HG03558 (cell line): ENCODE measurements around the gene KCNK7.
"Not testable (repeated sequence)": the region's sequence is repeated elsewhere in the genome, so short reads cannot be mapped to it uniquely, and the experiment has no call there.

Experiments
- ATAC-seq: cut with Tn5 transposase; IDR thresholded peaks from one replicate; pipeline ENCODE4 v1.9.1; 2021; ENCODE audit warnings: moderate number of reproducible peaks; ENCODE audit not compliant: unreplicated experiment; ENCODE audit errors: extremely low read depth

Gene KCNK7

DNA sequence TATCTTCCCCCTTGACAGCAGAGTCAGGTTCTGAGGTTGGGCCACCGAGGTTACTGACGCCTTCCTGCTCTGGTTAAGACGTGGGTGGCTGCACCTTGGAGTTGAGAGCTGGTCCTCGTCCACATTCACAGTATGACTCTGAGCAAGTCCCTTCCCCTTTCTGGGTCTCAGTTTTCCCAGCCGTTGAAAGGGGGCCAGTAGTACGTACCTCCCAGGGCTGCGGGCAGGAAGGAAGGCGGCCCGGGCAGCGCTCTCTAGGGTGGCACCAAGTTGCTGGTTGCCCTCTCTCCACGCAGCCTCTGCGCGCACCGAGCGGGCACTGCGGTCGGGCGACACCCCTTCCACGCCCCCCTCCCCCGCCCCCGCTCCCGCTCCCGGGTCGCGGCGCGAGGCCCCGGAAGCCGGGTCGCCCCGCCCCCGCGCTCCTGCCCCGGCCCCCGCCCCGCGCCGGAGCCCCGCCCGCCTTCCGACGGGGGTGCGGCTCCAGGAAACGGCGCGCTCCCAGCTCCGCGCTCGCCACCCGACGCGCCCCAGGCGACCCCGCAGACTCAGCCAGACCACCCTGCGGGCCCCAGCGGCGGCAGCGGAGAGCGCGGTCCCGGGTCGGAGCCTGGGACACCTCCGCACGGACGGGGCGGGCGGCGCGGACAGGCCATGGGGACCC, 19.9 kb downstream of the KCNK7 start, which contains the start of gene EHBP1L1:
Gene EHBP1L1 (plus strand): TSS at position 486 of the 664 bp plus-strand sequence. CDS start 250 bp downstream, outside the sequence.
- ATAC-seq: no peak

DNA sequence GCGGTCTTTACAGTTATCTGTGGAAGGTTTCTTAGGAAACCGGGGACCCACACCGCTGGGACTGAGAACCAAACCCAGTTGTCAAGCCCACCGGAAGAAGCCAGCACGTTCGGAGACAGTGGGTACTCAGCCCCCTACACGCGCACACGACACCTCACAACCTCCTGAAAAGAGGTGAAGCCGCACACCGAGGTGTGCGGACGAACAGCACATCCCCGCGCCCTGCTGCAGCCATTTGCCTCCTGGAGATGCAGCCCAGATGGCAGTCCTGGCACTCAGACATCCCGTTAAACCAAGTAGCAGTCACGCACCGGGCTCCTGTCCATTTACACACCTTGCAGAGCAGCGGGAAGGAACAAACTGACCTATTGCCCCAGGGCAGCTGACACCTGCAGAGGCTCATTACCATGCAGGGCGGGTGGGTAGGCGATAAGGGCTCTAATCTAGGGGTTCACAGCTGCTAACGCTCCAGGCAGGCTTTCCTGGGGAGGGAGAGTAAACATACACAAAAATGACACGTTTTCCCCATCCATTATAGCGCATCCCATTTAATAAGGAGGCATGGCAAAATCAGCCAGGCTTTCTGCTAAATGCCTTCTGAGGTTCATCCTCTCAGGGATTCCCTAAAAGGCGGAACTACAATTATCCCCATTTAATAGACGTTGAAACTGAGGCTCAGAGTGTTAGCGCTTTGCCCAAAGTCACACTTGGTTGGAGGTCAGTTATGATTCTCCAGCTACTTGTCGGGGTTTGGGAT, 20.6 kb downstream of the KCNK7 start:
- ATAC-seq: no peak

DNA sequence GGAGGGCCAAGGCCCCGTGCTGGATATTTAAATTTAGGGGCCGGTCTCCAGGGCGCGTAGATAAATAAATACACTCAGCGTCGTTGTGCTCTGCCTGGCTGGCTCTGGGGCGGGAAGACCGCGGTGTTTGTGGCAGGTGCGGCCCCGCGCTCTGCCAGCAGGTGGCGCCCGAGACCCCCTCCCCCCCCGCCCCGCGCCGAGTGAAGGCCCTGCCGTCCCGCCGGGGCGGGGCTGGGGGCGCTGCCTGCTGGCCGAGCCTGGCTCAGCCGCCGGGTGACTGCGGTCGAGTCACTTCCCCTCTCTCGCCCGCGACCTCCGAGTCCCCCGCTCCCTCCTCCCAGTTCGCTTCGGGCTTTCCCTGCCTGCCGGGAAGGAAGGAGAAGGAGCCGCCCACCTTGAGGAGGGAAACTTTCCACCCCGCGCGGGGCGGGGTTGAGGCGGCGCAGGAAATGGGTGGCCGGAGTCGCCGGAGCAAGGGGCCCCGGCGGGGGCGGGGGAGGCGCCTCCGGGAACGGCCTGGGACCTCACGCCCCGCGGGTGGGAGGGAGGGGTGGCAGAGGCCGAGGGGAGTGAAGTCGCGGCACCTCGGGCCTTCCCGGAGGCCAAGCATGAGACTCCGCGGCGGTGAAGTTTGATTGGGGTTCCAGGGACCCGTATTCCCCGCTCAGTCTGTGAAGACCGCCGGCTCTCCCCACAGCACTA, 21.3 kb downstream of the KCNK7 start:
- ATAC-seq: no peak

DNA sequence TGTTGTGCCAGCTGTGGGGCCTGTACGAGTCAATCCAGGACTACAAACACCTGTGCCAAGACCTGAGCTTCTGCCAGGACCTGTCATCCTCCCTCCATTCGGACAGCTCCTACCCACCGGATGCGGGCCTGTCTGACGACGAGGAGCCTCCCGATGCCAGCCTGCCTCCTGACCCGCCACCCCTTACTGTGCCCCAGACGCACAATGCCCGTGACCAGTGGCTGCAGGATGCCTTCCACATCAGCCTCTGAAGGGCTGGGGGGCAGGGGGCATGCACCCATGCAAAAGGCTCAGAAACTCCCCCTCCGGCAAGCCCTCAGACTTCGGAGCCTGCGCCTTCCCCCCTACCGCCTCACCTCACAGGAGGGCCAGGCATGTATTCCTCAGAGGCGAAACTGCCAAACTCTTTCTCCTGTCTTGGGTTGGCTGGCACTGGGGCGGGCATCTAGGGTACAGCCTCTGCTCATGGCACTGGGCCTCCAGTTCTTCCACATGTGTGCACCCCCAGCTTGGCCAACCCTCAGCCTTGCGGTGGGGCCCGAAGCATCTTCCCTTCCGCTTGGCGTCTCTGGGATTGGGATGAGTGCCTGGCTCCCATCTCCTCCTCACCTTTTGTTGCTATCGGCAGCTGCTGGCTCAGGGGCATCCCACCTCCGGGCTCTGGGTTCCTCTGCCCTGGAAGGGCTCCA, 22.1 kb downstream of the KCNK7 start:
- ATAC-seq: no peak

DNA sequence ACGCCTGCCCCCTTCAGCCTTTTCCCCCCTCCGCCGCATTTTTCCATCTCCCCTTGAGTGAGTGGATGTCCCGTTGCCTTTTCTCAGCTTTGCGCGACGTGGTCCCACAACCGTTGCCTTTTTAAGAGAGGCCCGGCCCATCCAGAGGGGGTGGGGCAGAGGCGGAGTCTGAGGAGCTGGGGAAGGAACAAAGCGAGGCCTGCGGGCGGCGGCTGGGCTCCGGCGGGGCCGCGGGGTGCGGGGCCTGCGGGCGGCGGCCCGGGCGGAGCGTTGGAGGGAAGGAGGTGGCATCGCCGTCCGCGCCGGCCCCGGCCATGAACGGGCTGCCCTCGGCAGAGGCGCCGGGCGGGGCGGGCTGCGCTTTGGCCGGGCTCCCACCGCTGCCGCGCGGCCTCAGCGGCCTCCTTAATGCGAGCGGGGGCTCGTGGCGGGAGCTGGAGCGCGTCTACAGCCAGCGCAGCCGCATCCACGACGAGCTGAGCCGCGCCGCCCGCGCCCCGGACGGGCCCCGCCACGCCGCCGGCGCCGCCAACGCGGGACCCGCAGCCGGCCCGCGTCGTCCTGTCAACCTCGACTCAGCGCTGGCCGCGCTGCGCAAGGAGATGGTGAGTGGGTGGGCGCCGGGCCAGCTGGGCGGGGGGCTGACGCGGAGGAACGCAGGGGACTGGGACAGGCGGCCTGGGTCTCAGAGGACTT, 23.1 kb downstream of the KCNK7 start, which contains the start of gene FAM89B:
Gene FAM89B (plus strand): TSS at position 183 of the 696 bp plus-strand sequence. CDS start 132 bp downstream, at position 315.
- ATAC-seq: no peak

DNA sequence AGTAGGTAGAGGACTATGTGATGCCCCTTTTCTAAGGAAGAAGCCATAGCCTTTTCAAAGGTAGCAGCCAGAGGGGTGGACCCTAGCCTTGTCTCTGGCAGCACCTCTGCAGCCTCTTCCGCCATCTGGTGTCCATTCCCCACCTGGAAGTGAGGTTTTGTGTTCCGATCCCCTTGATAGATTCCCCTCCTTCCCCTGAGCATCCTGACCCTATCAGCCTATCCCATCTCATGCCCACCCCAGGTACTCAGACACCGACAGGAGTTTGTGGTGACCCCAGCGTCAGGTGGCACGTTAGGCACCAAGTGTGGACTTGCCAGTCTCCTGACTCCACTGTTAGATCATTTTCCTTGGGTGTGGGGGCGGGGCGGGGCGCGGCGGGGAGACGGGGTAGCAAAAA, 23.7 kb downstream of the KCNK7 start:
- no peak for ATAC-seq

DNA sequence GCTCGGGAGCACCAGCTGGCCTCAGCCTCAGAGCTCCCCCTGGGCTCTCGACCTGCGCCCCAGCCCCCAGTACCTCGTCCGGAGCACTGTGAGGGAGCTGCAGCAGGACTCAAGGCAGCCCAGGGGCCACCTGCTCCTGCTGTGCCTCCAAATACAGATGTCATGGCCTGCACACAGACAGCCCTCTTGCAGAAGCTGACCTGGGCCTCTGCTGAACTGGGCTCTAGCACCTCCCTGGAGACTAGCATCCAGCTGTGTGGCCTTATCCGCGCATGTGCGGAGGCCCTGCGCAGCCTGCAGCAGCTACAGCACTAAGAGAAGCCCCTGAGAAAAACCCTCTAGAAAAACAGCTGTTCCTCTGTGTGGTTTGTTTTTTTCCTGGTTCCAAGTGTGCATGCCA, 24.2 kb downstream of the KCNK7 start:
- no peak for ATAC-seq

DNA sequence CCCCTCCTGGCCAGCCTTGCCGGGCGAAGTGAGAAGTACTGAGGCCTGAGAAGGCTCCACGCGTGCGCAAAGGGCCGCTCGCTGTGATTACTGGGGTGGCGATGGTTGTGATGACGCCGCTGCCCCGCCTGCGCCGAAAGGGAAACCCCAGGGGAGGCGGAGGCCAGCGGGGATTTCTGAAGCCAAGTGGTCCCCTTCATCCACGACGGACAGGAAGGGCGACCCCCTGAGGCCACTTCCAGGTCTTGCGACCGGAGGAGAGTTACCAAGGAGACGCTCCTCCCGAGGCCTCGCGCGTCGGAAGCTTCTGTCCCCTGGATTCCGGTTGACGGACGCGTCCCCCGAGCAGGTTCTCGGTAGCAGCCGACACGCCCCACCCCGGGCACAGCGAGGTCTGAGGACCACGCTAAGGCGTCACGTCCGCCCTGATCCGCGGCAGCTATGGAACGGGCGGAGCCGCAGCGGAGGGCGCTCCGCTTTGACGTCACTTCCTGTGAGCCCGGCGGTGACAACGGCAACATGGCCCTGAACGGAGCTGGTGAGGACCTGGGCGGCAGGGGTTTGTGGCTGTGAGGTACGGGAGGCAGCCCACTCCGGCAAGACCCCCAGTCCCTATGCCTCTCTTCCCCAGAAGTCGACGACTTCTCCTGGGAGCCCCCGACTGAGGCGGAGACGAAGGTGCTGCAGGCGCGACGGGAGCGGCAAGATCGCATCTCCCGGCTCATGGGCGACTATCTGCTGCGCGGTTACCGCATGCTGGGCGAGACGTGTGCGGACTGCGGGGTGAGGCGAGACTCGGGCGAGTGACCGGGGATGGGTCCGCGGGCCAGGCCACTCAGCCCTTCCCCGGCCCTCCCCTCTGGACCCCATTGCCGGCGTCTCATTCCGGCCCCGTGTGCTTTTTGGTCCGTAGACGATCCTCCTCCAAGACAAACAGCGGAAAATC, 25.4 kb downstream of the KCNK7 start, which contains the start of gene ZNRD2:
Gene ZNRD2 (plus strand): TSS at position 505 of the 946 bp plus-strand sequence. CDS start 15 bp downstream, at position 520.
- ATAC-seq: peak; percentile 40

DNA sequence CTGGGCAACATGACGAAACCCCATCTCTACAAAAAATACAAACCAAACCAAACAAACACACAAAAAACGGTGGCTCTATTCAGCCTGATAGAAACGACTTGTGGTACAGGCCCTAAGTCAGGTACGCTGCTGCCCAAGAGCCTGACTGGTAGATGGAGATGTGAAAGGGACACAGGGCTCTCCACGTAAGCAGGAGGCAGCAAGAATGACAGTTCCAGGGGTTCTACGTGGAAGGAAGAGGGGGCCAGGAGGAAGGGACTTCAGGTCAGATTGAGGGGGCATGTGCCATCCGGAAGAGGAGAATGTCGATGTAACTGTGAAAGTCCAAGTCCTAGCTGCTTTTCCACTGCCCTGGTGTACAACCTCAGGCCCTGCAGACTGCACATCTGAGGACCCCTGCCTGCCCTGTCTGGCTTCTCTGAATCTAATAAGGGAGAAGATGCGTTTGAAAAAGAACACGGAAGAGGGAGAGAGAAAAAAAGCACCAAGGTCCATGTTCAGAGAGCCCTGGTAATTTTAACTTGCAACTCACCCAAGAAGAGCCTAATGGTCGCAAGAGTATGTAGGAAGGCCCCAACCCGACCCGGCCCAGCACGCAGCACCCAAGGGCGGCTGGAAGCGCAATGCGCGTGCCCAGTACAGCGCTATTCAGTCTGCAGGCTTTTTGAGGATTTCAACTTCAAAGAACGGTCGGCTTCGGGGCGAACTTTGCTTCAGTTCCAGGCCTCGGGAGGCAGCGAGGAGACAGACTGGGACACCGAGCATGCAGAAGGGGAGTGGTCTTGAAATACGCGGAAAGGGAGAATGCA, 26.2 kb downstream of the KCNK7 start:
- ATAC-seq: no peak

DNA sequence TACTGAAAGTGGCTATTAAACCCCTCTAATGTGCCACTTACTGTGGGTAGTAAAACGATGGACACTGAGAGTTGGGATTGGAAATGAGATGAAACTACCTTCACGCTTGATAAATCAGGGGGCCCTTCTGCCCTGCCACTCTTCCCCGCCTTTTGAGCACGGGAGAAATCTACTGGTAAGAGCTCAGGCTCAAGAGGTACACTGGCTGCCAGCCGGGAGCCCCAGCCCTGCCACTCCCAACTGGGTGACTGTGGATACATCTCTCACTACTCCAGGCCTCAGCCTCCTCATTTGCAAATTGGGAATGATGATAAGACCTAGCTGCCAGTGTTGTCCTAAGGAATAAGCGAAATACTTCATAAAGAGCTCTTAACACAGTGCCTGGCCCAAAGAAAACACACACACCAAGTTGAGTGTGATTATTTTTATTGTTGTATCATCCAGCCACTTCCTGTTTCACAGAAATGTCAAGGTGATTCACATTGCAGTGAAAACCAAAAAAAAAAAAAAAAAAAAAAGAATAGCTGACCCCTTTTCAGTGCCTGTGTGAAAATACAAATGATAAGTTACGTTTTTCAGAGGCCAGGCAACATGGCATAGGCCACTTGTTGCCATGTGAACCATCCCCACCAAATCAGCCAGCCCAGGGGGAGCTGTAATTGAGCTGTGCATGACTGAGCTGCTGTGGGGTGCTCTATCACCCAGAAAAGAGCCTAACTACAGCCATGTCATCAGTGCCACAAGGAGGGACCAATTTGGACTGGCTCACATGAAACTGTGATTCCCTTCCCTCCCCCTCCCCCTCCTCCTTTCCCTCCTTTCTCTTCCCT, 29.8 kb downstream of the KCNK7 start:
- no peak for ATAC-seq

DNA sequence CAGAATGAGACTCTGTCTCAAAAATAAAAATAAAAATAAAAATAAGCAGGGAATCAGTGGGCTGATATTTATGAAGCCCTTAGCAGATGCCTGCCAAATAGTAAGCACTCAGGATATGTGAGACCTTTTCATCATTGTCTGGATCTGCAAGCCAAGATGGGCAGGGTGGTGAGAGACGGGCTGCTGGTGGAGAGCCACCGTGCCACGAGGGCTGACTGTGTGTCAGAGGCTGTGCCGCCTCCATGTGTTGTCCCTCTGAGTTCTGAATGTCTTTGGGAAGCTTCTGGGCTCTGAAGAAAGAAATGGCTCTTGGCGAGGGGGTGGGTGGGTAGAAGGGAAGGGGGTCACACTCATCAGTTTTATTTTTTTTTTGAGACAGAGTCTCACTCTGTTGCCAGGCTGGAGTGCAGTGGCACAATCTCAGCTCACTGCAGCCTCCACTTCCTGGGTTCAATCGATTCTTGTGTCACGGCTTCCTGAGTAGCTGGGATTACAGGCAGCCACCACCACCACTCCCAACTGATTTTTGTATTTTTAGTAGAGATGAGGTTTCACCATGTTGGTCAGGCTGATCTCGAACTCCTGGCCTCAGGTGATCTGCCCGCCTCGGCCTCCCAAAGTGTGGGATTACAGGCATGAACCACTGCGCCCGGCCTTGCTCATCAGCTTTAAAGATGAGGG, 30.6 kb downstream of the KCNK7 start:
- not testable (repeated sequence) for ATAC-seq

DNA sequence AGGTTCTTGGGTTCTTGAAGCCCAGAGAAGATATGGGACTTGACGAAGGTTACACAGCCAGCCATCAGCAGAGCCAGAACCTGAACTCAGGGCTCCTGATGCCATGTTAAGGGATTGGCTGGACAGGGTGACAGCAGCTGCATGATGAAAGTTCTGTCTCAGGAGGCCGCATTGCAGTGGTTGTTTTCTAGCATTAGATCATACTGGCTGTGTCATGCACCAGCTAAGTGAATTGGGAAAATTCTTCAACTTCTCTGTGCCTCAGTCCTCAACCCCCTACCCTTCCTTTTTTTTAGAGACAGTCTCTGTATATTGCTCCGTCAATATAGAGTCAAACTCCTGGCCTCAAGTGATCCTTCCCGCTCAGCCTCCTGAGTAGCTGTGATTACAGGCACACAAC, 32.0 kb downstream of the KCNK7 start:
- no peak for ATAC-seq

DNA sequence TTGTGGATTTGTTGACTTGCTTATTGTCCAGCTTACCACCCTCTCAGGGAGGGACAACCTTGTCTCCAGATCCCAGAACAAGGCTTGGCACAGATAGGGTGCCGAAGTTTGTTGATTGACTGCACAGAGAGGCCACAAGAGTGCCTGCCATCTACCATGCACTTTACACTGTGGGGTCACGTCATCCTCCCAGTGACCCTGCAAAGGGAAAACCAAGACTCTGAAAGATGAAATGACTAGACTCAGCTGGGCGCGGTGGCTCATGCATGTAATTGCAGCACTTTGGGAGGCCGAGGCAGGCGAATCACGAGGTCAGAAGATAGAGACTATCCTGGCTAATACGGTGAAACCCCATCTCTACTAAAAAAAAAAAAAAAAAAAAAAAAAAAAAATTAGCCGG, 32.8 kb downstream of the KCNK7 start:
- no peak for ATAC-seq

DNA sequence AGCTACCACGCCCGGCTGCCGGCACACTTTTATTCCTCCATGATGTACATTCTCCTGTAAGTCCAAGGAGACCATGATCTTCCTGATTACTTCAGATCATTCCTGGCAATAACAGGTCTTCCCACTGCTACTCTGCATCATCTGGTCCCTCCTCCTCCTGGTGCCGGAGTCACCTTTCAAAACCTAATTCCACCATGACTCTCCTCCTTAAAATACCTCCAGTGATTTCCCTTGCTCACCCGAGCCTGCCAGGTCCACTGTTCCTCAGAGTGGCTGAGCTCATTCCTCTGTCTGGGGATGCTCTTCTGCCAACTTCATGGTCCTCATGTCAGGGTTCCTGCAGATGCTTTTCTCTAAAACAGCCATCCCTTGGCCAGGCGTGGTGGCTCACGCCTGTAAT, 33.6 kb downstream of the KCNK7 start:
- no peak for ATAC-seq

DNA sequence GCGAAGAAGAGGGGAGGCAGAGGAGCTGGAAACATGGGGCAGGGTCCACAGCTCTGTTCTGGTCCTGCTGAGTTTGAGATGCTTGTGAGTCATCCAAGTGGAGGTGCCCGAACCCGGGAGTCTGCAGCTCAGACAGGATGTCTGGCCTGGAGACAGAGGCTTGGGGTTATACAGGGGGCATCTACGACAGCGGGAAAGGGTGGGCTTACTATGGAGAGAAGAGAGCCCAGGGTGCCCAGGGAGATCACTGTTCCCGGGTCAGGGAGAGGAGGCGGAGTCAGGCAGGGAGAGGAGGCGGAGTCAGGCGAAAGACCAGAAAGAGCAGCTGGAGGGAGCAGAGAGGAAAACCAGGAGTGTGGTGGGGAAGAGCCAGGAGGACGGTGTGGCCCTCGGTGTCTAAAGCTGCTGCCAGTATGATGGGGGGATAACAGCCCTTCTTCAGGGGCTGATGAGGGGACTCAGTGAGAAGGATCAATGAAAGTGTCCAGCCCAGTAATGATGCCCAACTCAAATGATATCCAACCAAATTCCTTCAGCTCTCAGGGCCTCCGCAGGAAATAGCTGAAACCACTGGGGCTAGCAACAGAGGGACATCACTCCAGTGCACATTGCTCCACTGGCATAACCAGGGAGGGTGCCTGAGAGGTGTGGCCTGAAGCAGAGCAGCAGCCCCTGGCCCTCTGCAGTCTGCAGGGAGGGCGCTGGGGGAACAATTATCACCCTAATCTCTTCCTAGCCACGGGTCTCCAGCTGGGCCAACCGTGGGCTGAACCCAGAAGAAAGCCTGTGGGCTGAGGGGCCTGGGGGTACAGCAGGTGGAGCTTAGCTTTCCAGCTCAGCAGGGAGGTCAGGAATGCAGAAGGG, 34.8 kb downstream of the KCNK7 start:
- no peak for ATAC-seq
